ENCODE results near the gene GGTA1. TPM values are rescaled to one million over a fixed set of nuclear protein-coding genes. Genes with fewer than 3 reads are reported as not detected.
A peak's percentile ranks its signal among the peaks of the same experiment; 100 is the strongest.

Gene GGTA1
- total RNA-seq, 1 experiment from 2014 or later = not detected

DNA sequence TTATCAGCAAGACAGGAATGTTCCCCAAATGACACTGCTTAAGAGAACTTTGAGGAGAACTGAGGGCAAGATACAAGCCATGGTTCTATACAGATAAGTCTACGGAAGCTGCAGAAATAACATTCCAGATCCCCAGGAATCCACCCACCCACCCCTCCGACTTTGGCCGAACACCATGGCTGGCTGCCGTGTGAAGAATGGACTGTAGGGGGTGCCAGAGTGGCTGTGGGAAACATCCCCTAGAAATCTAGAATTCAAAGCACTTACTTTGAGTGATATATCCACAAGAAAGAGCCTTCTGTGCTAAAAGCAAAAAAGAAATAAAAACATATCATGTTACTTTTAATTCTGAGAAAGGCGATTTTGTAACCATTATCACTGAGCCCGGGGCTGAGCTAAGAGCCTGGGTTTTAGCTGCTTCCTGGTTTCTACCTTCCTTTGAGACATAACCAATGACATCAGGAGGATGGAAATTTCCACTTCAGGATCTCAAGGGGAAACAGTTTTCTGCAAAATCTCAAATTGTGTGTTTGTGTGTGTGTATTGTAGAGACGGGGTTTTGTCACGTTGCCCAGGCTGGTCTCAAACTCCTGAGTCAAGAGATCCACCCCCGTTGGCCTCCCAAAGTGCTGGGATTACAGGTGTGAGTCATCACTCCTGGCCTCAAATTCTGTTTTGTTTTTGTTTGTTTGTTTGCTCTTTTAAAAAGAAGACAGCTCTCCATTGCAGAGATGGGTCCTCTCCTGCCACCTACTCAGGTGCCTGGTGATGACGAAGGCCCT, 36.4 kb downstream of the GGTA1 start:
- Mint-ChIP-seq H3K36me3 (ENCODE audit: insufficient read depth in 1 of 3, low read depth in 3 of 3) (no peaks in the 10 kb centered on the region), H3K27me3 (ENCODE audit: low read depth) (peaks cover 26% of the 10 kb centered on the region), H3K4me1 (peaks cover 10 to 18% of the 10 kb centered on the region in 2 experiments), H3K4me3 (no peak overlapping the region), H3K9me3 (no peaks in the 10 kb centered on the region; a peak in 1 of 5 replicates), H3K27ac (peak overlapping the region in 1 of 3 experiments; percentile 21; a peak in 1 of 7 replicates)
- H3K23me2 ChIP-seq (ENCODE audit: insufficient read length, low read depth, low read length, poor library complexity, severe bottlenecking) = no peaks in the 10 kb centered on the region
- no peaks in the 10 kb centered on the region for H4K20me1 ChIP-seq (ENCODE audit: control insufficient read depth, insufficient read depth, insufficient read length)
- no CpG with 5 or more reads among the region's 10 CpGs for WGBS (ENCODE audit: extremely low coverage, insufficient read length, low lambda C conversion rate)
- no peak overlapping the region for H3K4me2 ChIP-seq (ENCODE audit: insufficient read depth, insufficient read length, low read length)
- H3T11ph ChIP-seq (ENCODE audit: low read length) = no peak overlapping the region
- H3K27ac ChIP-seq (ENCODE audit: insufficient read length, low read depth, low read length) = no peak overlapping the region
- TF ChIP-seq CTCF (conservative IDR thresholded peaks at IDR 0.05) = peak; percentile 87
- H3K9ac ChIP-seq (ENCODE audit: extremely low read depth, insufficient read length, low read length) = no peak overlapping the region
- no peak overlapping the region for H4K91ac ChIP-seq (ENCODE audit: insufficient read length, low read depth, low read length)
- no peaks in the 10 kb centered on the region for H3K79me2 ChIP-seq (ENCODE audit: insufficient read depth, low read length)
- no peaks in the 10 kb centered on the region for H3K27me3 ChIP-seq (ENCODE audit: insufficient read depth, low read length)
- no peak overlapping the region for H2AFZ ChIP-seq (ENCODE audit: low read length)
- no peak overlapping the region for H3K4ac ChIP-seq (ENCODE audit: low read depth, low read length)
- no peak overlapping the region for H3K18ac ChIP-seq (ENCODE audit: insufficient read length, low read depth, low read length)
- no peak overlapping the region for H3K56ac ChIP-seq (ENCODE audit: insufficient read length, low read depth, low read length)
- DNase-seq = peak; percentile 73
- no peaks in the 10 kb centered on the region for H3K79me1 ChIP-seq (ENCODE audit: insufficient read depth, low read depth, low read length, poor library complexity, severe bottlenecking)
- H3K4me1 ChIP-seq (ENCODE audit: insufficient read depth, low read length) = no peaks in the 10 kb centered on the region; the same call in 1 of the 2 replicates
- no peak overlapping the region for H2BK20ac ChIP-seq (ENCODE audit: low read depth, low read length, poor library complexity, severe bottlenecking)
- H2BK12ac ChIP-seq (ENCODE audit: insufficient read length, low read depth, low read length) = no peak overlapping the region
- H2BK5ac ChIP-seq (ENCODE audit: insufficient read length, low read length) = no peak overlapping the region
- no peak overlapping the region for H2AK5ac ChIP-seq (ENCODE audit: insufficient read length, low read length)
- no peak overlapping the region for H3K23ac ChIP-seq (ENCODE audit: insufficient read length, low read depth, low read length)
- H4K5ac ChIP-seq (ENCODE audit: insufficient read length, low read depth, low read length) = no peak overlapping the region
- H3K9me3 ChIP-seq (ENCODE audit: control insufficient read depth, low read depth, low read length) = no peaks in the 10 kb centered on the region
- no peak overlapping the region for H4K8ac ChIP-seq (replicated peaks; ENCODE audit: insufficient read length, low read depth, low read length)
- H3K14ac ChIP-seq (ENCODE audit: insufficient read depth, low read length) = no peak overlapping the region
- no peak overlapping the region for H2BK15ac ChIP-seq (ENCODE audit: low read depth, low read length)
- H2BK120ac ChIP-seq (ENCODE audit: low read depth, low read length, poor library complexity, severe bottlenecking) = no peak overlapping the region

Data from H9 (cell line).